Measurements from ENCODE around the gene TTC23.
A peak's percentile ranks its signal among the peaks of the same experiment; 100 is the strongest.

DNA sequence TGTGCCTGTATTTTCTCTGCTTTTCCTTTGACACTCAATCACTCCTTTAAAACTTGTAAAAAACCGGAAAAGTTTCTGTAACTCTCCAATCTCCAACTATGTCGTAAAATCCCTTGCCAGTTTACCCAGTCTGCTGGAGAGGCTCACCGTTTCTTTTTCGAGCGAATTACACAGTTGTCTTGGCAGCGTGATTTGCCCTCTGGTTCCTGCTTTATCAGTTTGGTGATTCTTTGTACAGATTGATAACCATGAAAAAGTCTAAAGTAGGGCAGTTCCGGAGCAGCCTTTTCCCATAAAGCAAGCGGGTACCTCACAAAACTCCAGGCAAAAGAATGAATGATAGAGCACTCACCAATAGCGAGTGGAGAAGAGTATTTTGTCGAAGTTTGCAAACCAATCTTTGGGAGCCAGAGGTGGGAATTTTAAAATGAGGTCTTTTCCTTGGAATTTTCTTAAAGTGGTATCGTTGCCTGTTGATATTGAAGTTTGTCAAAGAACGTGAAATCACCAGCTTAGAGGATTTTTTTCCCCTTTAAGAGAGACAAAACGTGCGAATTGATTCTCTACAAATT, at the start of gene TTC23:
- no peak for TF ChIP-seq CTCF (IDR thresholded peaks at IDR 0.05)
- TF ChIP-seq POLR2A (IDR thresholded peaks at IDR 0.05): peak in 2 of 3 donors; percentile 23 to 33
